ENCODE results near the gene CDK5.
"Not testable (repeated sequence)": the region's sequence is repeated elsewhere in the genome, so short reads cannot be mapped to it uniquely, and the experiment has no call there.

CDK5 gene

DNA sequence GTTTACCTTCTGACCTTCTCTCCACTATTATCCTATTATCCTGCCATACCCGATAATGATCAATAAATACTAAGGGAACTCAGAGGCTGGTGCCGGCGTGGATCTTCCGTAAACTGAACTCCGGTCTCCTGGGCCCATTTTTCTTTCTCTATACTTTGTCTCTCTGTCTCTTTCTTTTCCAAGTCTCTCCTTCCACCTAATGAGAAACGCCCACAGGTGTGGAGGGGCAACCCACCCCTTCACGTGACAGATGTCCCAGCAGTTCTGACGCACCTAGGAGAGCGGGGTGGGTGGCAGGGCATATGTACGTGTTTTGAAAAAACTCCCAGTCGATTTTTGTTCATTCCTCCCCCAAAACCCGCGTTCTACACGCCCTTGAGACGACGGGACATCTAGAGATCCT is 30.0 kb downstream of the CDK5 start:
- H3K4me3 ChIP-seq (ENCODE audit: low read depth, low read length), result peak overlapping the region; percentile 64
- peak overlapping the region; percentile 72; the same call in 1 of the 2 replicates for H3K27ac ChIP-seq (ENCODE audit: low read depth, low read length)
- H3K9ac ChIP-seq (ENCODE audit: low read length), result peak overlapping the region; percentile 74
- peaks cover 18% of the 10 kb centered on the region for H3K4me1 ChIP-seq (ENCODE audit: control insufficient read depth, insufficient read depth, low read length)
- H3K9me3 ChIP-seq (ENCODE audit: control insufficient read depth, insufficient read depth, low read depth, low read length); H3K27me3 ChIP-seq (ENCODE audit: control insufficient read depth, insufficient read depth, low read length); H3K36me3 ChIP-seq (ENCODE audit: control insufficient read depth, insufficient read depth, low read length): not testable (repeated sequence)

DNA sequence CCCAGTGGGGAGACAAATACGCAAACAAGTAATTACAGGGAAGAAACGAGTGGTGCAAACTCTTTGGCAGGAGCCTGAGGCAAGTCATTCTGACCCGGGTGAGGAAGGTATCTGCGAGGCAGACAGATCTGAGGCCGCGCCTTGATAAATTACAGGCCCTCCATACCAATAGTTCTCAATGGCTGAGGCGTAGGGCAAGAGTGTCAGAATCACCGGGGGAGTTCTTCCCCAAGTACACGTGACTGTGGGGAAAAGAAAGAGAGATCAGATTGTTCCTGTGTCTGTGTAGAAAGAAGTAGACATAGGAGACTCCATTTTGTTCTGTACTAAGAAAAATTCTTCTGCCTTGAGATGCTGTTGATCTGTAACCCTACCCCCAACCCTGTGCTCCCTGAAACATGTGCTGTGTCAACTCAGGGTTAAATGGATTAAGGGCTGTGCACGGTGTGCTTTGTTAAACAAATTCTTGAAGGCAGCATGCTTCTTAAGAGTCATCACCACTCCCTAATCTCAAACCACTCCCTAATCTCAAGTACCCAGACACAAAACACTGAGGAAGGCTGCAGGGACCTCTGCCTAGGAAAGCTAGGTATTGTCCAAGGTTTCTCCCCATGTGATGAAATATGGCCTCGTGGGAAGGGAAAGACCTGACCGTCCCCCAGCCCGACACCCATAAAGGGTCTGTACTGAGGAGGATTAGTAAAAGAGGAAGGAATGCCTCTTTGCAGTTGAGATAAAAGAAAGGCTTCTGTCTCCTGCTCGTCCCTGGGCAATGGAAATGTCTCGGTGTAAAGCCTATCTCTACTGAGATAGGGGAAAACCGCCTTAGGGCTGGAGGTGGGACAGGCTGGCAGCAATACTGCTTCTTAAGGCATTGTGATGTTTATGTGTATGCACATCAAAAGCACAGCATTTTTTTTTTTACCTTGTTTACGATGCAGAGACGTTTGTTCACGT is 30.6 kb downstream of the CDK5 start:
- not testable (repeated sequence) for H3K9me3 ChIP-seq (ENCODE audit: control insufficient read depth, insufficient read depth, low read depth, low read length); H3K36me3 ChIP-seq (ENCODE audit: control insufficient read depth, insufficient read depth, low read length); H3K27me3 ChIP-seq (ENCODE audit: control insufficient read depth, insufficient read depth, low read length)
- Histone ChIP-seq H3K4me1 (ENCODE audit: control insufficient read depth, insufficient read depth, low read length) (peaks cover 18% of the 10 kb centered on the region), H3K4me3 (ENCODE audit: low read depth, low read length) (peak overlapping the region; percentile 64), H3K9ac (ENCODE audit: low read length) (peak overlapping the region; percentile 74), H3K27ac (ENCODE audit: low read depth, low read length) (peak overlapping the region; percentile 72; the same call in 1 of the 2 replicates)

DNA sequence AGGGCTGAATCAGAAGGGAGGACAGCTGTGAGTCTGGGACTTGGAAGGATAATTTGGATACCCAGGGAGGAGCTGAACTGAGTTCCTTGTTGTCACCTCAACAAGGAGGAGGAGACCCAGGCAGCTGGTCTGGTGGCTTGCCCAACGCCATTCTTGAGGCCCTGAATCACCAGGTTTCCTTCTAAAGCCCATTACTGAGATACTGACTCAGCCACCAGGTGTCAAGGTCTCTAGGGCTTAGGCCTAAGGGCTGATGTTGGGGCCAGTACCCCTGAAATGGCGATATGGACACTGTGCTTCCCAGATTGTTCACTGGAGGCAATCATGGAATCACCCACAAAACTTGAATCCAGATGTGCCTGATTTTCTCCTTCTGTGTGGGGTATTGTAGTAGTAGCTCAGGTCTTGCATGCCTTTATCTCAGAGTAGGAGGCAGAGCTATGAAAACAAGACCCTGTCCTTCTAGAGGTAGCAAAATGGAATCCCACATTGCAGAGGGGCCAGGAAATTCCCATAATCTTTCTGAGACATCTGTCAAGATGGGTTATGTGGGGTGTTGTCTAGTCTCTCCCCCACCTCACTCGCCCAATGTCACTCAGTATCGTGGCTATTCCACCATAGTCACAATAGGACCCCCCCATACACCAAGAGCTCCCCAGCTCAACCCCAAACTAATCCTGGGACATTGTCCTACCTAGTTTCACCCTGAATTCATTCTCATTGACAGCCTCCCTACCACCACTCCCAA is 31.6 kb downstream of the CDK5 start:
- peak overlapping the region; percentile 64; the same call in 1 of the 2 replicates for H3K4me3 ChIP-seq (ENCODE audit: low read depth, low read length)
- H3K9ac ChIP-seq (ENCODE audit: low read length), result peak overlapping the region; percentile 74
- H3K27me3 ChIP-seq (ENCODE audit: control insufficient read depth, insufficient read depth, low read length), result no peaks in the 10 kb centered on the region
- no peaks in the 10 kb centered on the region for H3K9me3 ChIP-seq (ENCODE audit: control insufficient read depth, insufficient read depth, low read depth, low read length)
- H3K36me3 ChIP-seq (ENCODE audit: control insufficient read depth, insufficient read depth, low read length), result no peaks in the 10 kb centered on the region
- H3K4me1 ChIP-seq (ENCODE audit: control insufficient read depth, insufficient read depth, low read length), result peaks cover 18% of the 10 kb centered on the region
- H3K27ac ChIP-seq (ENCODE audit: low read depth, low read length), result peak overlapping the region; percentile 72; the same call in 1 of the 2 replicates

- Histone ChIP-seq H3K4me3 (ENCODE audit: low read depth, low read length) (no peak within 1 kb of the TSS), H3K27ac (ENCODE audit: low read depth, low read length) (no peak within 1 kb of the TSS), H3K9me3 (ENCODE audit: control insufficient read depth, insufficient read depth, low read depth, low read length) (no peaks in the 10 kb centered on the region), H3K4me1 (ENCODE audit: control insufficient read depth, insufficient read depth, low read length) (peaks cover 33% of the 10 kb centered on the region), H3K36me3 (ENCODE audit: control insufficient read depth, insufficient read depth, low read length) (no peaks in the 10 kb centered on the region), H3K27me3 (ENCODE audit: control insufficient read depth, insufficient read depth, low read length) (peaks cover 14% of the 10 kb centered on the region), H3K9ac (ENCODE audit: low read length) (no peak within 1 kb of the TSS)
Measured at GRCh38 chr7:151024435-151025056, 33.2 kb downstream of the CDK5 start, which contains the start of gene ATG9B. Gene ATG9B, minus strand, starts transcription at chr7:151024494. Its CDS starts 71 bp downstream, at chr7:151024423.

DNA sequence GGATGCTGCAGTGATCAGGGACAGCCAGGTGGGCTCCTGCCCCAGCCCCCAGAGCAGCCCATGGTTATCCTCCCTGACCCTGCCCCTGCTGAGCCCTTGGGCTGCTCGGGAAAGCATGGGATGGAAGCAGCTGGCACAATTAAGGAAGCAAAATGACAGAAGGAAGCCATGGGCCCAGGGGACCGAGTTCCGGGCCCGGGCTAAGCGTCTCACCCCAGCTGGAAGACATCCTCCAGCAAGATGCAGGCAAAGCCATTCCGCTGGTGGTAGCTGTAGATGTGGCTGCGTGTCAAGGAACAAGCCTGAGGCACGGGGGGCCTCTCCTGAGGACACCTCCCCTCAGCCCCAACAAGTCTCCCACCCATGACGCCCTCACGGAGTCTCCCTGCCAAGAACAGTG is 34.5 kb downstream of the CDK5 start:
- H3K27ac ChIP-seq (ENCODE audit: low read depth, low read length), result no peak overlapping the region
- no peak overlapping the region for H3K9ac ChIP-seq (ENCODE audit: low read length)
- no peaks in the 10 kb centered on the region for H3K36me3 ChIP-seq (ENCODE audit: control insufficient read depth, insufficient read depth, low read length)
- no peaks in the 10 kb centered on the region for H3K9me3 ChIP-seq (ENCODE audit: control insufficient read depth, insufficient read depth, low read depth, low read length)
- peaks cover 27% of the 10 kb centered on the region for H3K27me3 ChIP-seq (ENCODE audit: control insufficient read depth, insufficient read depth, low read length)
- H3K4me3 ChIP-seq (ENCODE audit: low read depth, low read length), result no peak overlapping the region
- peaks cover 44% of the 10 kb centered on the region for H3K4me1 ChIP-seq (ENCODE audit: control insufficient read depth, insufficient read depth, low read length)

- H3K4me3 ChIP-seq (ENCODE audit: low read depth, low read length), result peak overlapping the region; percentile 27; the same call in 1 of the 2 replicates
Measured at GRCh38 chr7:151020231-151020630, 37.5 kb downstream of the CDK5 start.

GRCh38 chr7:151019130-151019447 is 38.6 kb downstream of the CDK5 start:
- H3K36me3 ChIP-seq (ENCODE audit: control insufficient read depth, insufficient read depth, low read length), result no peaks in the 10 kb centered on the region; the same call in 1 of the 2 replicates
- peaks cover 38% of the 10 kb centered on the region for H3K4me1 ChIP-seq (ENCODE audit: control insufficient read depth, insufficient read depth, low read length)
- H3K4me3 ChIP-seq (ENCODE audit: low read depth, low read length), result peak overlapping the region; percentile 30; the same call in 1 of the 2 replicates
- H3K27ac ChIP-seq (ENCODE audit: low read depth, low read length), result no peak overlapping the region
- peaks cover 41% of the 10 kb centered on the region for H3K27me3 ChIP-seq (ENCODE audit: control insufficient read depth, insufficient read depth, low read length)
- H3K9me3 ChIP-seq (ENCODE audit: control insufficient read depth, insufficient read depth, low read depth, low read length), result no peaks in the 10 kb centered on the region
- H3K9ac ChIP-seq (ENCODE audit: low read length), result no peak overlapping the region

More at GRCh38 chr7:151020231-151020630, 37.5 kb downstream of the CDK5 start:
- Histone ChIP-seq H3K36me3 (ENCODE audit: control insufficient read depth, insufficient read depth, low read length) (no peaks in the 10 kb centered on the region; the same call in 1 of the 2 replicates), H3K27me3 (ENCODE audit: control insufficient read depth, insufficient read depth, low read length) (peaks cover 41% of the 10 kb centered on the region), H3K4me1 (ENCODE audit: control insufficient read depth, insufficient read depth, low read length) (peaks cover 40% of the 10 kb centered on the region), H3K27ac (ENCODE audit: low read depth, low read length) (no peak overlapping the region), H3K9ac (ENCODE audit: low read length) (no peak overlapping the region), H3K9me3 (ENCODE audit: control insufficient read depth, insufficient read depth, low read depth, low read length) (no peaks in the 10 kb centered on the region)

GRCh38 chr7:151018421-151019129 is 39.1 kb downstream of the CDK5 start:
- H3K4me1 ChIP-seq (ENCODE audit: control insufficient read depth, insufficient read depth, low read length), result peaks cover 43% of the 10 kb centered on the region
- H3K36me3 ChIP-seq (ENCODE audit: control insufficient read depth, insufficient read depth, low read length), result no peaks in the 10 kb centered on the region; the same call in 1 of the 2 replicates
- H3K4me3 ChIP-seq (ENCODE audit: low read depth, low read length), result peak overlapping the region; percentile 36
- H3K9me3 ChIP-seq (ENCODE audit: control insufficient read depth, insufficient read depth, low read depth, low read length), result no peaks in the 10 kb centered on the region
- no peak overlapping the region for H3K27ac ChIP-seq (ENCODE audit: low read depth, low read length)
- peaks cover 41% of the 10 kb centered on the region for H3K27me3 ChIP-seq (ENCODE audit: control insufficient read depth, insufficient read depth, low read length)
- no peak overlapping the region for H3K9ac ChIP-seq (ENCODE audit: low read length)

DNA sequence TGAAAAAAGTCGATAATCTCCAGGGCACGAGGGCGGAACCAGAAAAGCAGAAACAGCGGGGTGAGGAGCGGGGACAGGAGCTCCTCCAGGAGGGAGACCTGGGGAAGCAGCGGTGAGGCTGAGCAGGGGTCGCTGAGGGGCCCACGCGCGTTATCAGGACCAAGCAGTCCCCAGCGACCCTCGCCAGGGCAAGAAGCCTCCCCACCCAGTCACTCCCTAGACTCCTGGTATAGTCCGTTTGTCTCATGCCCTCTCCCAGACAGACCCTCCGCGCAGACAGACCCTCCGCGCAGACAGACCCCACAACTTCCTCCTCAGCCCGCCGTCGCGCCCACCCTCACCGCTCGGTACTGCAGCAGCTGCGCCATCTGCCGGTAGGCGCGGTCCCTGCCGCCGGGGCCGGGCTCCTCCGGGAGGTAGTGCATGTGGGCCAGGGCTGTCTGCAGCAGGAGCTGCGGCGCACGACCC is 39.7 kb downstream of the CDK5 start:
- H3K27ac ChIP-seq (ENCODE audit: low read depth, low read length), result no peak overlapping the region
- H3K9ac ChIP-seq (ENCODE audit: low read length), result no peak overlapping the region
- H3K4me3 ChIP-seq (ENCODE audit: low read depth, low read length), result peak overlapping the region; percentile 50
- no peaks in the 10 kb centered on the region; the same call in 1 of the 2 replicates for H3K36me3 ChIP-seq (ENCODE audit: control insufficient read depth, insufficient read depth, low read length)
- no peaks in the 10 kb centered on the region for H3K9me3 ChIP-seq (ENCODE audit: control insufficient read depth, insufficient read depth, low read depth, low read length)
- H3K4me1 ChIP-seq (ENCODE audit: control insufficient read depth, insufficient read depth, low read length), result peaks cover 46% of the 10 kb centered on the region
- H3K27me3 ChIP-seq (ENCODE audit: control insufficient read depth, insufficient read depth, low read length), result peaks cover 41% of the 10 kb centered on the region

DNA sequence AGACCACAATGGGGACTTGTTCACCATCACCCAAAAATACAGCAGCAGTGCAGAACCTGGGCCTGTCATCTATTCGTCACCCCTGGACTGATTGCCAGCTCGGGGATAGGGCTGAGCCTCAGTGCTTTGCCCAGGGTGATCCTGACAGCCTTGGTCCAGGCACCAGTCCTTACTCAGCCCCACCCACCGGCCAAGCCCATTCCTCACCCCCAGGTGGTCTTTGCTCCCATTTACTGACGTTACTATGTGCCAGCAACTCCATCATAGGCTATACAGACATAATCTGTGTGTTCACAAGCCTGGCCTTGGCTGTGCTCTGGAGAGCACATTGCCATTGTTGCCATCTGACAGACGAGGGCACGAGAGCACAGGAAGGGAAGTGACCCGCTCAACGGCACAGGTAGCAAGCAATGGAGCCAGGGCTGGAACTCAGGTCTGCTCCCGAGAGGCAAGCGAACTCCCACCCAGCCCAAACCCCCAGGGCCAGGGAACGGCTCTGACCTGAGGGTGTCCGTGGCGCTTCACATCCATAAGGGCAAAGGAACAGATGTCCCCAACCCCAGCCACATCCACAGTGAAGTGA is 40.2 kb downstream of the CDK5 start:
- no peak overlapping the region for H3K9ac ChIP-seq (ENCODE audit: low read length)
- H3K4me1 ChIP-seq (ENCODE audit: control insufficient read depth, insufficient read depth, low read length), result peaks cover 50% of the 10 kb centered on the region
- no peak overlapping the region for H3K27ac ChIP-seq (ENCODE audit: low read depth, low read length)

More for the DNA sequence above, 40.2 kb downstream of the CDK5 start:
- no peaks in the 10 kb centered on the region; the same call in 1 of the 2 replicates for H3K36me3 ChIP-seq (ENCODE audit: control insufficient read depth, insufficient read depth, low read length)
- H3K4me3 ChIP-seq (ENCODE audit: low read depth, low read length), result peak overlapping the region; percentile 50
- peaks cover 41% of the 10 kb centered on the region for H3K27me3 ChIP-seq (ENCODE audit: control insufficient read depth, insufficient read depth, low read length)
- H3K9me3 ChIP-seq (ENCODE audit: control insufficient read depth, insufficient read depth, low read depth, low read length), result no peaks in the 10 kb centered on the region
